ENCODE results near the gene MGAT4D.

DNA sequence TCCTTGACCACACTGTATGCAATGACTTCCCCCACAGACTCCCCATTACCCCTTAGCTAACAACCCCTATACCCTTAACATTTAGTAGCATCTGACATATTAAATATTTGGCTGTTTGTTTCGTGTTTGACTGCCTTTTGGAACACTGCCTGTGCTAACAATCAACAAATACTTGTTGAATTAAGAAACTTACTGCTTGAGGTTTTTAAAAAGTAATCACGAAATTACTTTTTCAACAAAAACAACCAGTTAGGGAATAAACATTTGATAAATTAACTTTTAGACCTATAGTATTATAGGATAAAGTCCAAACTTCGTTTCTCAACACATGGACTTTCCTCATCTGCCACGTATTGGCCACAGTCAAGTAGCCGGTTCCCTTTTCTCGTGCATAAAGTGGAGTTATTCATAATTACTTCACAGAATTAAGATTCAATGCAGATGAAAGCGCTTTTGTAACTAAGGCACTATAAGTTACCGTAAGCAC lies 25.3 kb upstream of the MGAT4D start:
- TF ChIP-seq, protein P1, sequence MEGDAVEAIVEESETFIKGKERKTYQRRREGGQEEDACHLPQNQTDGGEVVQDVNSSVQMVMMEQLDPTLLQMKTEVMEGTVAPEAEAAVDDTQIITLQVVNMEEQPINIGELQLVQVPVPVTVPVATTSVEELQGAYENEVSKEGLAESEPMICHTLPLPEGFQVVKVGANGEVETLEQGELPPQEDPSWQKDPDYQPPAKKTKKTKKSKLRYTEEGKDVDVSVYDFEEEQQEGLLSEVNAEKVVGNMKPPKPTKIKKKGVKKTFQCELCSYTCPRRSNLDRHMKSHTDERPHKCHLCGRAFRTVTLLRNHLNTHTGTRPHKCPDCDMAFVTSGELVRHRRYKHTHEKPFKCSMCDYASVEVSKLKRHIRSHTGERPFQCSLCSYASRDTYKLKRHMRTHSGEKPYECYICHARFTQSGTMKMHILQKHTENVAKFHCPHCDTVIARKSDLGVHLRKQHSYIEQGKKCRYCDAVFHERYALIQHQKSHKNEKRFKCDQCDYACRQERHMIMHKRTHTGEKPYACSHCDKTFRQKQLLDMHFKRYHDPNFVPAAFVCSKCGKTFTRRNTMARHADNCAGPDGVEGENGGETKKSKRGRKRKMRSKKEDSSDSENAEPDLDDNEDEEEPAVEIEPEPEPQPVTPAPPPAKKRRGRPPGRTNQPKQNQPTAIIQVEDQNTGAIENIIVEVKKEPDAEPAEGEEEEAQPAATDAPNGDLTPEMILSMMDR (conservative IDR thresholded peaks at IDR 0.05), result no peak
- no peak for TF ChIP-seq EZH2 (IDR thresholded peaks at IDR 0.05; ENCODE audit: low read depth)

All from PC-9 (cell line).